K562 (cell line): ENCODE data around the gene KLHL29. TPM values are rescaled to one million over a fixed set of nuclear protein-coding genes. Genes with fewer than 3 reads are reported as not detected.

Experiments used
- NR2C1 ChIP-seq, 2 experiments: fragments of 450-650 bp; IDR thresholded peaks; 2 replicates each; pipeline ENCODE4 v1.6.1; 2017; ENCODE audit warnings: mild to moderate bottlenecking in 2 of 2, antibody characterized with exemption in 1 of 2, inconsistent platforms in 1 of 2, missing compliant biosample characterization in 1 of 2, missing genetic modification characterization in 1 of 2
- SIN3A ChIP-seq, 2 experiments: fragments of 150-350 bp in 1 of 2; IDR thresholded peaks; 2 replicates each; pipeline ENCODE4 v1.6.1; 2011 to 2016; ENCODE audit warnings: borderline replicate concordance in 2 of 2, low read depth in 2 of 2, low read length in 2 of 2, mild to moderate bottlenecking in 2 of 2, moderate library complexity in 2 of 2; ENCODE audit not compliant: control insufficient read depth in 1 of 2
- TRIM25 ChIP-seq: fragments of 450-650 bp; IDR thresholded peaks from 2 replicates; pipeline ENCODE4 v1.7.0; 2016; ENCODE audit warnings: borderline replicate concordance
- ZNF318 ChIP-seq, 2 experiments: fragments of 450-650 bp; IDR thresholded peaks; 2 replicates each; pipeline ENCODE4 v1.6.1; 2016; ENCODE audit warnings: mild to moderate bottlenecking in 2 of 2, borderline replicate concordance in 1 of 2, low read depth in 1 of 2, moderate library complexity in 1 of 2
- polyA plus RNA-seq, 8 experiments: library from polyadenylated mRNA; depleted of rRNA in 4 of 8; stranded (reverse) in 5 of 8; unstranded in 3 of 8; fragments of >200 nt; fragmentation: Nextera tagmentation in 2 of 8; fragmentation: Illumina TruSeq in 1 of 8; extraction: Ambion mirVana in 2 of 8; extraction: Trizol in 1 of 8; gene quantifications; 2 replicates each; pipeline versions ENCODE4 v1.2.1 to v1.2.3, GENCODE V29; 2011 to 2014; ENCODE audit warnings: inconsistent platforms in 1 of 8, missing spikeins in 1 of 8
- total RNA-seq, 7 experiments: library from RNA; depleted of rRNA in 6 of 7; stranded (reverse); fragments of >200 nt in 6 of 7; fragmentation: Illumina TruSeq in 2 of 7; extraction: Trizol in 2 of 7; gene quantifications; 2 replicates each; pipeline versions ENCODE4 v1.2.1 to v1.2.3, GENCODE V29; 2011 to 2021; ENCODE audit warnings: low replicate concordance in 1 of 7

Gene KLHL29
- total and polyA plus RNA-seq, 9 of the 15 experiments (the other 6 are each of a cell fraction or from before 2014, with no cell fraction given), result 0.03 to 0.31 (median 0.08) TPM; not detected in 1

- TF ChIP-seq TRIM25, result no peak
- TF ChIP-seq ZNF318 (IDR thresholded peaks at IDR 0.05; ENCODE audit: borderline replicate concordance in 1 of 2, low read depth in 1 of 2), result no peak
- no peak for TF ChIP-seq SIN3A (IDR thresholded peaks at IDR 0.05; ENCODE audit: borderline replicate concordance in 2 of 2, control insufficient read depth in 1 of 2, low read depth in 2 of 2, low read length in 2 of 2)
- TF ChIP-seq NR2C1 (IDR thresholded peaks at IDR 0.05), result no peak
- no peak for TF ChIP-seq NR2C1 (tag; IDR thresholded peaks at IDR 0.05)
Observed at GRCh38 chr2:23712756-23713151, 327.8 kb downstream of the KLHL29 start (continued).
